Stomach (tissue), 9 donors: Measurements from ENCODE around the gene TBCK. TPM values are rescaled to one million over a fixed set of nuclear protein-coding genes. Genes with fewer than 3 reads are reported as not detected.

Source experiments
- DNase-seq, 2 donors: peaks; one replicate each; pipeline versions ENCODE4 v3.0.0 to v3.0.0-alpha.2; 2013 to 2019
- H3K27ac ChIP-seq, 5 donors: fragments of 200-600 bp in 4 of 5; sonication (generic) in 4 of 5; one replicate each; pipeline ENCODE4 v1.5.1; 2013 to 2019; ENCODE audit warnings: mild to moderate bottlenecking in 1 of 5, moderate library complexity in 1 of 5
- H3K27me3 ChIP-seq, 3 donors: fragments of 200-600 bp; sonication (generic); one replicate each; pipeline ENCODE4 v1.5.1; 2017 to 2019; ENCODE audit warnings: mixed run types in 1 of 3
- H3K36me3 ChIP-seq, 4 donors: fragments of 200-600 bp; sonication (generic); 1 replicate in 3 of 4; 2 replicates in 1 of 4; pipeline ENCODE4 v1.5.1; 2016 to 2019
- H3K4me1 ChIP-seq, 4 donors: fragments of 200-600 bp; sonication (generic); one replicate each; pipeline ENCODE4 v1.5.1; 2016 to 2019
- H3K4me3 ChIP-seq, 4 donors: fragments of 200-600 bp; sonication (generic) in 3 of 4; one replicate each; pipeline ENCODE4 v1.5.1; 2016 to 2019; ENCODE audit warnings: mild to moderate bottlenecking in 1 of 4
- H3K9me3 ChIP-seq, 4 donors: fragments of 200-600 bp; sonication (generic); one replicate each; pipeline ENCODE4 v1.5.1; 2016 to 2019
- CTCF ChIP-seq, 7 experiments: fragments of 450-650 bp in 4 of 7; fragments of 200-600 bp in 3 of 7; sonication (generic) in 3 of 7; IDR thresholded peaks; one replicate each; pipeline ENCODE4 v1.5.1; 2016 to 2019; ENCODE audit warnings: antibody characterized with exemption in 7 of 7, control low read depth in 2 of 7, mild to moderate bottlenecking in 1 of 7
- EP300 ChIP-seq: sonication (generic); formaldehyde crosslinking; IDR thresholded peaks from one replicate; pipeline ENCODE4 v1.6.1; 2017; ENCODE audit warnings: antibody characterized with exemption
- POLR2A ChIP-seq, 4 donors: fragments of 450-650 bp; IDR thresholded peaks; one replicate each; pipeline ENCODE4 v1.6.1; 2016; ENCODE audit warnings: antibody characterized with exemption in 4 of 4, control low read depth in 2 of 4, mild to moderate bottlenecking in 1 of 4, moderate library complexity in 1 of 4
- POLR2AphosphoS5 ChIP-seq, 3 donors: sonication (generic); formaldehyde crosslinking; IDR thresholded peaks; one replicate each; pipeline ENCODE4 v1.6.1; 2016; ENCODE audit warnings: antibody characterized with exemption in 3 of 3
- WGBS, 5 donors: extraction: QIAGEN DNeasy Blood & Tissue Kit in 3 of 5; methylation state at CpG; one replicate each; pipeline versions ENCODE4 v1.1.5 to v1.1.7; 2013 to 2018; 5-methylcytosine and 5-hydroxymethylcytosine counted together
- intact Hi-C: fragments of 100-400 bp; cut with DNase I; formaldehyde crosslinking; loops from one replicate; pipeline ENCODE4 v1.15.1; 2023; ENCODE audit warnings: low total_unique reads
- polyA plus RNA-seq, 3 donors: library from polyadenylated mRNA; stranded (reverse); fragments of 200-250 nt; gene quantifications; one replicate each; pipeline ENCODE4 v1.2.3, GENCODE V29; 2013
- total RNA-seq, 5 donors: library from RNA; depleted of rRNA; stranded (reverse); fragments of >200 nt; gene quantifications; one replicate each; pipeline versions ENCODE4 v1.1.0 to v1.2.3, GENCODE V29; 2014 to 2016
- donor health status: healthy with polysubstance abuse.
- donor health status: Bipolar disorder and iron deficiency.
- donor health status: healthy.

TBCK gene
- total and polyA plus RNA-seq, 8 donors = 3.2 to 140 (median 28.0) TPM

GRCh38 chr4:105996845-105997244 lies 319.2 kb downstream of the TBCK start:
- WGBS, 5 donors = 69 to 81% (median 76%) methylated on average over 7 of the region's 7 CpGs
- DNase-seq = no peak
- intact Hi-C loops = no loop called here
- Histone ChIP-seq H3K27me3 (no peaks in the 10 kb centered on the region), H3K36me3 (no peaks in the 10 kb centered on the region), H3K4me3 (no peak overlapping the region), H3K27ac (no peak overlapping the region), H3K9me3 (no peaks in the 10 kb centered on the region), H3K4me1 (no peaks in the 10 kb centered on the region)
- no peak for TF ChIP-seq CTCF (IDR thresholded peaks at IDR 0.05)

- no peak for TF ChIP-seq EP300
- no peak for TF ChIP-seq POLR2A (IDR thresholded peaks at IDR 0.05)
- TF ChIP-seq POLR2AphosphoS5 (IDR thresholded peaks at IDR 0.05) = no peak
- TF ChIP-seq CTCF (IDR thresholded peaks at IDR 0.05) = no peak
- 73 to 89% (median 83%) methylated on average over 5 of the region's 5 CpGs for WGBS, 5 donors
- H3K27ac ChIP-seq = no peak overlapping the region
- H3K9me3 ChIP-seq = no peaks in the 10 kb centered on the region
- no peaks in the 10 kb centered on the region for H3K36me3 ChIP-seq
- no peak overlapping the region for H3K4me3 ChIP-seq
- H3K27me3 ChIP-seq = no peaks in the 10 kb centered on the region
- peaks cover 0 to 12% (median 0%) of the 10 kb centered on the region in 4 donors for H3K4me1 ChIP-seq
- no peak for DNase-seq
- intact Hi-C loops = no loop called here
Measured at GRCh38 chr4:105994841-105995501, 321.0 kb downstream of the TBCK start.

- DNase-seq = no peak
- Histone ChIP-seq H3K27ac (no peak overlapping the region), H3K4me3 (no peak overlapping the region), H3K36me3 (no peaks in the 10 kb centered on the region), H3K27me3 (no peaks in the 10 kb centered on the region), H3K4me1 (peaks cover 0 to 12% (median 0%) of the 10 kb centered on the region in 4 donors), H3K9me3 (no peaks in the 10 kb centered on the region)
- TF ChIP-seq POLR2AphosphoS5 (IDR thresholded peaks at IDR 0.05) (no peak), CTCF (IDR thresholded peaks at IDR 0.05) (no peak), EP300 (no peak), POLR2A (IDR thresholded peaks at IDR 0.05) (no peak)
- WGBS, 5 donors = 47 to 77% (median 63%) methylated on average over 6 of the region's 6 CpGs
- intact Hi-C loops = no loop called here
Measured at GRCh38 chr4:105994061-105994460, 321.9 kb downstream of the TBCK start.

GRCh38 chr4:105992641-105993305 lies 323.2 kb downstream of the TBCK start:
- Histone ChIP-seq H3K9me3 (no peaks in the 10 kb centered on the region), H3K4me1 (peaks cover 0 to 12% (median 0%) of the 10 kb centered on the region in 4 donors), H3K27me3 (no peaks in the 10 kb centered on the region), H3K36me3 (no peaks in the 10 kb centered on the region), H3K27ac (no peak overlapping the region), H3K4me3 (no peak overlapping the region)
- no peak for TF ChIP-seq EP300
- TF ChIP-seq POLR2AphosphoS5 (IDR thresholded peaks at IDR 0.05) = no peak
- TF ChIP-seq POLR2A (IDR thresholded peaks at IDR 0.05) = no peak
- TF ChIP-seq CTCF (IDR thresholded peaks at IDR 0.05) = no peak
- intact Hi-C loops = no loop called here
- DNase-seq = no peak
- 94 to 100% (median 97%) methylated on average over 2 of the region's 2 CpGs for WGBS, 5 donors
